GM19324 (cell line): ENCODE data around the gene LAMC3.

Experiments used
- ATAC-seq: cut with Tn5 transposase; IDR thresholded peaks from one replicate; pipeline ENCODE4 v1.9.1; 2021; ENCODE audit warnings: mild to moderate bottlenecking, moderate library complexity; ENCODE audit not compliant: unreplicated experiment, low FRiP score

The LAMC3 gene

DNA sequence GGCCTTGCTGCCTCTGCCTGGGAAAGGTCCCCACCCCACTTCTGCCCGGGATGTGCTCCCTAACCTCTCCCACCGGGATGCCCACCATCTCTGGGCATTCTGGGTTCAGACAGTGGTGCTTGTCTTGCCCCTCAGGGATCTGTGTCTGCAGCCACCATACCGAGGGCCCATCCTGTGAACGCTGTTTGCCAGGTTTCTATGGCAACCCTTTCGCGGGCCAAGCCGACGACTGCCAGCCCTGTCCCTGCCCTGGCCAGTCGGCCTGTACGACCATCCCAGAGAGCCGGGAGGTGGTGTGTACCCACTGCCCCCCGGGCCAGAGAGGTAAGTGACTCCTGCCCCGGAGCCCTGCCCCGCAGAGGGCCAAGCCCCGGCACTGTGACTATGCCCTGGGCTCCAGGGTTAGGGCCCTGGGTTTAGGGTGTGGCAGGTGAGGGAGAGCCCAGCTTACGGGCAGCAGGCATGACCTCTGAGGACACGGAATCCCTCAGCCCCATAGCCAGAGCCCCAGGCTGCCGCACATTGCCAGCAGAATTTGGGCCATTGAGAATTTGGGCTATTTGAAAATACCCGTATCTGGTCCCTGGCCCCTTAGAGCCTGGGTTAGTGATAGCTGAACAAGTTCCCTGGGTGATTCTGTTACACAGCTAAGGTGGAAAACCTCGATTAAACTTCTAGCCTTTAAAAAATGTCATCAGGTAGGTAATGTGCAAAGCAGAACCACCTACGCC lies 52.1 kb downstream of the LAMC3 start:
- no peak for ATAC-seq

DNA sequence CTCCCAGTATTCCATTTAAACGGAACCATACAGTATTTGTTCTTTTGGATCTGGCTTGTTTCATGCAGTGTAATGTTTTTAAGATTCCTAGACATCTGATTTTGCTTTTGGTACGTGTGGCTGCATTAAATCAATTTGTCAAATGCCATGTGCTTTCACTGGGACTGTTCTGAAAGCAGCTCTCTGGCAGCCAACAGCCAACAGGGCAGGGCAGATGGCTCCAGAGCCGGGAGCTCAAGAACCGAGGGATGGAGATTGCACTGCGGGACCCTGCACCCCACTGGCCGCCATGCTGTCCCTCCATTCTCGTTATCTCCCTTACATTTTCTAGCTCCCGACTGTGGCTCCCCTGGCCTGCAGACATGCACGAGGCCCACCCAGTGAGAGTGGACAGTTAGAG lies 54.0 kb downstream of the LAMC3 start:
- no peak for ATAC-seq

DNA sequence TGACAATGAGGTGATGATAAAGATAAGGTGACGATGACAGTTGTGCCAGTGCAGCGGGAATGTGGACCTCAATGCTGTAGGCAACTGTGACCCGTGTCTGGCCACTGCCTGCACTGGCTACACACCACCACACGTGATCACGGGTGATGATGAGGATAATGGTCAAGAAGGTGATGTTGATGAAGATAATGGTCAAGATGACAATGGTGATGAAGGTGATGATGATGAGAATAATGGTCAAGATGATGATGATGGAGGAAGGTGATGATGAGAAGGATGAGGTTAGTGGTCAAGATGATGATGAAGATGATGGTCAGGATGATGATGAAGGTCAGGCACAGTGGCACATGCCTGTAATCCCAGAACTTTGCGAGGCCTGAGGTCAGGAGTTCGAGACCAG lies 56.6 kb downstream of the LAMC3 start:
- ATAC-seq: no peak

DNA sequence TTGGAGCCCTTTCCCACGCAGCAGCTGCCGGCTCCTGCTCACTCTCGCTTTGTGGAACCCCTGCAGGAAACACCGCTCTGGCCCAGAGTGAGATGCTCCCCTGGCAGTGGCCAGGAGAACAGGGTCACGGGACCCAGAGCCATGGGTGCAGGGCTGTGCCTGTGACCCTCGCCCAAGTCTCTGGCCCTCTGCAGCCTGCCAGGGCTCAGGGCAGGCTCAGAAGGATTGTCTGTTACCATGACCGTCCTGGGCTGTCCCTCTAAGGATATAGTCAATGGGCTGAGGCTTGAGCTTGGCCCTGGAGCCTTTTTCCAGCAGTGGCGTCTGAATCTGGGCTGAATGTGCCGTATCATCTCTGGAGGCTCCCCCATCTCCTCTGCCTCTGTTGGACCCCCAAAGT lies 58.7 kb downstream of the LAMC3 start:
- ATAC-seq: no peak

DNA sequence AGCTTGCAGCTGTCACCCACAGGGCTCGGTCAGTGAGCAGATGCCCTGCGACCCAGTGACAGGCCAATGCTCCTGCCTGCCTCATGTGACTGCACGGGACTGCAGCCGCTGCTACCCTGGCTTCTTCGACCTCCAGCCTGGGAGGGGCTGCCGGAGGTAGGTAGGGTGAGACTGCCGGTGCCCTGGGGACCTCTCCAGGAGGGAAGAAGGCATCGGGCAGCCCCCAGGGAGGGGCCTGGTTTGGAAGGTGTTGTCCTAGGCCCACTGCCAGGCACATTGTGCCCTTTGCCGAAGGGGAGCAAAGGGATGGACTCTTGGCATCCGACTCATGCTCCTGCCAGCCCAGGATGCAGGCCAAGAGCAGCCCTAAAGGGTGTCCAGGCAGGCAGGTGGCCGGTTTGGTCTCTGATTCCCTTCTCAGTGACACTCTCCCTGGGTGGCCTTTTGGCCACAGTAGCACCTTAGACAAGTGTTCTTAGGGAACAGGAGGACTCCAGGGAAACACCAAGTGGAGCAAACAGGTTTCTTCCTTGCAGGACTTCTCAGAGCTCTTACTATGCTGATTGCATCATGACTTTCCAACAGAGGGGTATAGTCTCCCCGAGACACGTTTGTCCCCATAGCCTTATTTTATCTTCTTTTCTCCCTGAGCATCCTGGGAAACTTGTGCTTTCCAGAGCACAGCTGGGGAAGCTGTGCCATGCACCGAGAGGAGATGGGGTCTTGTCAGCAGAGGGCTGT lies 59.3 kb downstream of the LAMC3 start:
- no peak for ATAC-seq

DNA sequence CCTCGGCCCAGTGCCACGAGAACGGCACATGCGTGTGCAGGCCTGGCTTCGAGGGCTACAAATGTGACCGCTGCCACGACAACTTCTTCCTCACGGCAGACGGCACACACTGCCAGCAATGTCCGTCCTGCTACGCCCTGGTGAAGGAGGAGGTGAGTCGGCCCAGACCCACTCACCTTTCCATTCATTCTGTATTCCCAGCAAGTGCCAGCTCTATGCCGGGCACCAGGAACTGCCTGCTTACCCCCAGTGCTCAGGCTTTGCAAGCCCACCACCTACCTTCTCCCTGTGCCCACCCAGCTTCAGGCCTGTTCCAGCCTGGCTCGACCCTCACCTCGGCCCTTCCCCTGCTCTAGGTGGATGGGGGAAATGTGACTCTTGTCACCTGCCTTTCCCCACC lies 60.7 kb downstream of the LAMC3 start:
- no peak for ATAC-seq

DNA sequence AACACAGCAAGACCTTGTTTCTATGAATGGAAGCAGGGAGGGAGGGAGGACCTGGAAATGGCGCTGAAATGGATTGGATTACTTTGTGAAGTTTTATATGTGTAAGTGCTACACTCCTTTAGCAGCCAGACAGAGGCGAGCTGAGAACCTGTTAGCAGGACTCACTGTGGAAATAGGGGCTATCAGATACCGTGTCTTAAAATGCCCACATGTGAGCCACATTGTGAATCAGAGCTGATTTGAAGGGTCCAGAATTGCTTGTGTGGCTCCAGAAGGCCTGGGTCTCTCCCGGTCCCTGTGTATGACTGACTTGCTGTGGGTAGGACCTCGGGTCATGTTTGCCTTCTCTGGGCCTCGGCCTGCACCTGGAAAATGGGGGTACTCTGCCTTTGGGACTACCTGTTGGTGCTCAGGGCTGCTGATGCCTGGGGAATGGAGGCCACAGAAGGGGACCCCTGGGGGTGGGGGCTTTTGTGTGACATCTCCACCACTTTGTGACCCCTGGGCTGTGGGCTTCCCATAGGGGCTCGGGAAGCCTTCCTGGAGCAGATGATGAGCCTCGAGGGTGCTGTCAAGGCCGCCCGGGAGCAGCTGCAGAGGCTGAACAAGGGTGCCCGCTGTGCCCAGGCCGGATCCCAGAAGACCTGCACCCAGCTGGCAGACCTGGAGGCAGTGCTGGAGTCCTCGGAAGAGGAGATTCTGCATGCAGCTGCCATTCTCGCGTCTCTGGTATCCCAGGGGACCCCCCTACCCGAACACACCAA lies 63.3 kb downstream of the LAMC3 start:
- ATAC-seq: no peak

DNA sequence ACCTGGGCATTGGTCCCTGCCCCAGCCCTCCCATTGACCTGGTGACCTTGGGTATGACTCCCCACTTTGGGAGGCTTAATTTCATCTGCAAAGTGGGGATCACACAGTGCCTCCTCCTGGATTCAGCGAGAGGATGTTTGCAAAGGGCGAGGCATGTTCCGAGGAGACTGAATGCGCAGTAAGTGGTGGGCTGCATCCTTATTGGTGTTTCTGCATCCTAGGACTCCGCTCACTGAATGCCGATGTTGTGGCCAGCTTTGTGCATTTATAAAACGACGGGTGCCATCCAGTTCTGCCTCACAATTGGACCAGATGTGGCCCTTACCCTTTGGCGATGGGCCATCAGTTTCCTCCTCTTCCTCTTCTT lies 63.9 kb downstream of the LAMC3 start:
- no peak for ATAC-seq

DNA sequence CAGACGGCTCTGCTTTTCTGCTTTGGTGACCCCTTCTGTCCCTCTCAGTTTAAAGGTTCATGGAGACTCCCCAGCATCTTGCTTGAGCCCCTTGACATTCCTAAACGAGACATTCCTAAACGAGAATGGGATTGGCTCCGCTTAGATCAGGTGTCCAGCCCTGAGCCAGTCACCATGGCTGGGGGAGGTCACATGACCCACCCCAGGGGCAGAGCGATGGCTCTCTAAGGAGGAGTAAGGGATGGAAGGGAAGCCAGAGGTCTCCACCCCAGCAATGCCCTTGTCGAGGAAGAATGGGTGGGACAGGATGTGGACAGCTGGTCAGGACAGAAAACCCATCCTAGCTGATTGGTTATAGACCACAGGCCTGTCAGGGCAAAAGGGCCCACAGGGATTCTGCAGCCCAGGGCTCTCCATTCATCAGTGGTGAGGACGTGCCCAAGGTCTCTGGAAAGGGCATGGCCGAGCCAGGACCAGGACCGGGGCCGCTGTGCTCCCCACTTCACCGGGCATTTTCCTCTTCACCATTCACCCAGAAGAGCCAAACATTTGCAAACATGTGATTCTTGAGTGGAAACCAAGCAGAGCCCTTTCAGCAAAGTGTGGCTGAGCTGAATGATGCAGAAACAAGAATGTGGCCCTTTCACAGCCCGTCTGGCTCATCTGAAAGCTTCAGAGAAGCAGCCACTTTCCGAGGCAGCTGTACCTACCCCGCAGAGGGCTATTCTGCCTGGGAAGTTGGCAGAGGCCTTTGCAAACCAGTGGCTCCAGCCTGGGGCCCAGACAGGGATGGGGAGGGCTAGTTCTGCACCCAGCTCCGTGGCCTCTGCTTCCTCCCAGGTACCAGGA lies 67.6 kb downstream of the LAMC3 start:
- ATAC-seq: no peak

DNA sequence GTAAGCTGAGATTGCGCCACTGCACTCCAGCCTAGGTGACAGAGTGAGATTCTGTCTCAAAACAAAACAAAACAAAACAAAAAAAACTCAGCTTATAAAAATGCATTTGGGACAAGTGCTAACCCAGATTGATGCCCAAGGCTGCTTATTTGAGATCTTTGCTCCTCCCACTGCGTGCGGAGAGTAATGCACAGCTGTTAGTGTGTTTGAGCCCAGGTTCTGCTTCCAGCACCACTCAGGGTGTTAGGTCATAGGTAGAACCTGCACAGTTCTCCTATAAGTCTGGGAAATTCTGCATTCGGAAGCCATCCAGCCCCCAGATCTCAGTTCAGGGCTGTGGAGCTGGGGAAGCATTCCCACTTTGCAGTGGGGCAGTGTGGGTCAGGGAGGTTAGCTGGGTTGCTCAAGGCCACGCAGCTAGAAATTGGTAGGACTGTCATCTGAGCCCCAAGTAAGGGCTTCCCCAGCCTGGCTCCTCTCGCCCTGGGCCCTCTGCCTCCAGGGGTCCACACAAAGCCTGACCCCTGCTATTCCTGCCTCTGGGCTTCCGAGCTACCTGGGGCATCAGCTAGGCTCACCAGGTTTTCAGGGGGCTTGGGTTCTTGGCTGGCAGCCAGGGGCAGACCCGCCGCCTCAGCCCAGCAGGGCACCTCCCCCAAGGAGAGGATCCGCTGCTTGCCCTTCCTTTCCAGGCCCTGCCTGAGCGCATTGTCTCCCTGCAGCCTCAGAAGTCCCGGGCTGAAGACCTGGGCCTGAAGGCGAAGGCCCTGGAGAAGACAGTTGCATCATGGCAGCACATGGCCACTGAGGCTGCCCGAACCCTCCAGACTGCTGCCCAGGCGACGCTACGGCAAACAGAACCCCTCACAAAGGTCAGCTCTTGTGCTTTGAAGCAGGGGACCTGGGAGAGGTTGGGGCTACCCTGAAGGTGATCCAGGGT lies 69.7 kb downstream of the LAMC3 start:
- no peak for ATAC-seq

DNA sequence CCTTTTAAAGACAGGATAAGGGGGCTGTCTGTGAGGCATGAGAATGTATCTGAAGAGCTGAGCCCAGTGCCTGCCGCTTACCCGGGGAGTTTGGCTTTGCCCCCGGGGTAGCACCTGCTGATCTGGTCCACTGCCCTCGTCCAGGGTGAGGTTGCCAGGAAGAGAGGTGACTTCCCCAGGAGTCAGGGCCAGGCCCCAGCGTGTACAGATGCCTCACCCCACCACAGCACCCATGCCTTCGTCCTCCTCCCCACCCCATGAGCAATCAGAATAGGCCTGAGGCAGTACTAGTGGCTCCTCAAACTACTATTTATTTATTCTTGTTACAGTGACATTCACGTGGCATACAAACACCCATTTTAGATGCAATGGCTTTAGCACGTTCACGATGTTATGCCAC lies 71.6 kb downstream of the LAMC3 start:
- no peak for ATAC-seq

DNA sequence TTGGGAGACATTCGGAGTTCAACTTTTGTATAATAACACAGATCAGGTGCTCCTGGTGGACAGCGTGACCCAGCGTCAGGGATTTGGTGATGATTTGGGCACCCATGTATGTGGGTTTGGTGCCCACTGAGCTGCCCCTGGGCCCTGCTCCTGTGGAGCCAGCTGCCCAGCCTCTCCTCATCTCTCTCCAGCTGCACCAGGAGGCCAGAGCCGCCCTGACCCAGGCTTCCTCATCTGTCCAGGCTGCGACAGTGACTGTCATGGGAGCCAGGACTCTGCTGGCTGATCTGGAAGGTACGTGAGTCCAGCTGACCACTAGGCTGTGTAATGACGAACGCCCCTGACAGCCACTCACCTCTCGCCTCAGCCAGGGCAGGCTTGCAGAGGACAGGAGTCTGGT lies 72.9 kb downstream of the LAMC3 start:
- no peak for ATAC-seq

DNA sequence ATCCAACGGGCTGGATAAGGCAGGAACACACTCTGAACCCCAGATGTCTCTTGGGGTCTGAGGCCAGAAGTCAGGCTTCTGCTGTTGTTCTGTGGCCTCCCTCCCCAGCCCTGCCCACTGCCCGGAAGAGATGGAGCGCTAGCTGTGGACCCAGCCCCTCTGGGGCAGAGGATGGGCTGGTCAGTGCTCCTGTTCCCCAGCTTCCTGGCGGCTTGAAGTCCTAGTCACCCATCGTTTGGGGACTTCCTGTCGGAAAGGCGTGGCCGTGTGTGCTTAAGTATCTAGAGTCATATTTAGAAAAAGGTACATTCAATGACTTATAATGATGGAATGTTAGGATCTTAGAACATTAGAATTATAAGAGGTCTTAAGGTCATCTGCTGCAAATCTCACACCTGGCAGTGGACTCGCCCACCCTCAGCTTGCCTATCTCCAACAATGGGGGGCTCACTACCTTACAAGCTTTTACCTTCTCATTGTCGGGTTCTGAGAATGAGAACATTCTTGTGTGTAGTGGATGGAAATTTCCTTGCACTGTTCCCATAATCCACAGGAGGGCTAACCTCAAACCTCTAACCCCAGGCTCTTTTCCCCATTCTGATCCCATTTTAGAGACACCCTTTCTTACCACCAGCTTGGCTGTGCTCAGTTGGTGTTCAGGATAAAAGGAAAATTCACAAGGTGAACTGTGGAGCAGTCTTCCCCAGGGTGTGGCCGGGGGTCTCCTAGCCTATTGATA lies 74.0 kb downstream of the LAMC3 start:
- ATAC-seq: no peak

DNA sequence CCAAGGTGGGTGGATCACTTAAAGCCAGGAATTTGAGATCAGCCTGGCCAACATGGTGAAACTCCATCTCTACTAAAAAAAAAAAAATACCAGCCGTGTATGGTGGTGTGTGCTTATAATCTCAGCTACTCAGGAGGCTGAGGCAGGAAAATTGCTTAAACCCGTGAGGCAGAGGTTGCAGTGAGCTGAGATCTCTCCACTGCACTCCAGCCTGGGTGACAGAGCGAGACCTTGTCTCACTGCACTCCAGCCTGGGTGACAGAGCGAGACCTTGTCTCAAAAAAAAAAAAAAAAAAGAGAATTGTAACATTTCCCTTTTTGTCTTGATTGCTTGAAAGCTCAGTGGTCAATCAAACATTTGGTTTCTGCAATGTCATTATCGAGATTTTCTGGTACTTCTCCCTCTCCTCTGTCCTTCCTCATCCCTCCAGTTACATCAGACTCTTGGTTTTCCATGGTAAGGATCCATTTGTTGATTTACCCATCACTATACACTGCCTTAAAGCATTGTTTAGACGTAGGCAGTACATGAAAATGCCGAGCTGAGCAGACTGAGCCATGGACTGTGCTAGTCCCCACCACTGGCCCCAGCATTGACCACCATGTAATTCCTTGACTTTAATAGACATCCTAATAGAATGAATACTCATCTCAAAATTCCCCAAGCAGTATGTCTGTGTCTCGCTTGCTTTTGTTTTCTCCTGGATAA lies 75.8 kb downstream of the LAMC3 start:
- ATAC-seq: no peak

DNA sequence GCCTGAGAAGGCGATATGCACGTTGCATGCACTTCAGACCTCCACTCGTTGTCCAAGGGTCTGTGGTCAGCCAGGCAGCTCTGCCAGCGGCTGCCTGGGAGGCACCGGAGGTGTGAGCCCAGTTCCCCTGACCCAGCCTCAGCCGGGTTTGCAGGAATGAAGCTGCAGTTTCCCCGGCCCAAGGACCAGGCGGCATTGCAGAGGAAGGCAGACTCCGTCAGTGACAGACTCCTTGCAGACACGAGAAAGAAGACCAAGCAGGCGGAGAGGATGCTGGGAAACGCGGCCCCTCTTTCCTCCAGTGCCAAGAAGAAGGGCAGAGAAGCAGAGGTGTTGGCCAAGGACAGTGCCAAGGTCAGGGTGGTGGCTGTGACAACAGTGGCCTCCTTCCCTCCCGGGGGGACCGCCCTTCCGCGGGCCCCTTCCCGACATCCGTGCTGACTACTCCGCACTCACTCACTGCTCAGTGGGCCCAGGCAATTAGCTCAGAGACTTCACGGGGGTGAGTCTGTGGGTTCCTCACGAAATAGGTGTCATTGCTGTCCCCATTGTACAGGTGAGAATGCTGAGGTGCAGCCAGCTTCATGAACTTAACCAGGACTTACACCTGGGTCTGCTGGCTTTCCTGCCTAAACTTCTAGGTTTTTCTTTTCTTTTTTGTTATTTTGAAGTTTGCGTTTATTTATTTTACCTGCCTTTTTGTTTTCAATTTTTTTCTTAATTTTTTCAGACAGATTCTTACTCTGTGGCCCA lies 76.6 kb downstream of the LAMC3 start:
- no peak for ATAC-seq

DNA sequence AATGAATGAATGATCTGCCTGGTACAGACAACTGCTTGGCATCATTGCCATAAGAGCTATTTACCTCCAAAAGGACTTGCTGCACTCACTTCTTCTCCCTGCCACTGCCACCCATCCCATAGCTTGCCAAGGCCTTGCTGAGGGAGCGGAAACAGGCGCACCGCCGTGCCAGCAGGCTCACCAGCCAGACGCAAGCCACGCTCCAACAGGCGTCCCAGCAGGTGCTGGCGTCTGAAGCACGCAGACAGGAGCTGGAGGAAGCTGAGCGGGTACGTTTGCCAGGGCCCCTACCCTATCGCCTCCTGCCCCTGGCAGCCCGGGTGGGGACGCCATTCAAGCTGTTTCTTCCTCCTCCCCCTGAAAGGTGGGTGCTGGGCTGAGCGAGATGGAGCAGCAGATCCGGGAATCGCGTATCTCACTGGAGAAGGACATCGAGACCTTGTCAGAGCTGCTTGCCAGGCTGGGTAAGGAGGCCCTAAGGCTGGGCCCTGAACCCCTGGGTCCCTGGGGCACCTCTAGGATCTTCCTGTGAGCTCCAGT lies 78.5 kb downstream of the LAMC3 start:
- no peak for ATAC-seq

DNA sequence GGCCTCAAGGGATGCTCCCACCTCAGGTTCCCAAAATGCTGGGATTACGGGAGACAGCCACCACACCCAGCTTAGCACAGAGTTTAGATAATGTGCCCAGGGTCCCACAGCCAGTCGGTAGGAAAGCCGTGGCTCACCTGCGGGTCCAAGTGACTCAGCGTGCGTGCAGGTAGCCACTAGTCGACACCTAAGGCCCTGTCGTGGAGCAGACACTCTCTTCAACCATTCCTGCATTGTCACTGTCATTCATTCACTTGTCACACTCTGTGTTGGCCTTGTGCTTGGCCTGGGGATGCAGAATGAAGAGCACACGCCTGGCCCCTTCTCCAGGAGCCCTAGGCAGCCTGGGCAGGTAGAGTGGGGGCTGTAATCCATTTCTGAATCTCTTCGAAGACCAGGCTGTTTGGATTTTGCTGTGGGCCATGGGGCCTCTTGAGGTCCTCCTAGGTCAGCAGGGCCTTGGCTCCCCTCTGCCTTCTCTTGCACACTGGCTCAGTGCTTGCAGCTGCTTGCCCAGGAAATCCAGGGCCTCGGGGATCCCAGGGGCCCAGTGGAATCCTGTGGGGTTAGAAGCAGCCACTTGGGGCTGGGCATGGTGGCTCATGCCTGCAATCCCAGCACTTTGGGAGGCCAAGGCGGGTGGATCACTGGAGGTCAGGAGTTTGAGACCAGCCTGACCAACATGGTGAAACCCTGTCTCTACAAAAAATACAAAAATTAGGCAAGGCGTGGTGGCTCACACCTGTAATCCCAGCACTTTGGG lies 81.2 kb downstream of the LAMC3 start:
- no peak for ATAC-seq
